ENCODE data around the gene UCN3. TPM values are rescaled to one million over a fixed set of nuclear protein-coding genes. Genes with fewer than 3 reads are reported as not detected.
"Not testable (repeated sequence)": the region's sequence is repeated elsewhere in the genome, so short reads cannot be mapped to it uniquely, and the experiment has no call there.

UCN3 gene
- polyA plus RNA-seq, 3 donors, result not detected

GRCh38 chr10:5404208-5405041 lies 39.7 kb downstream of the UCN3 start, which contains the start of gene TUBAL3:
Gene TUBAL3, minus strand, starts transcription at chr10:5404828. Its CDS starts 36 bp downstream, at chr10:5404792.
- no peaks in the 10 kb centered on the region for H4K20me1 ChIP-seq (ENCODE audit: insufficient read depth, low read length)
- no peak for TF ChIP-seq CTCF (IDR thresholded peaks at IDR 0.05)
- no peak for DNase-seq
- Mint-ChIP-seq H3K4me3 (no peak within 1 kb of the TSS), H3K4me1 (no peaks in the 10 kb centered on the region), H3K27me3 (ENCODE audit: low read depth in 3 of 3) (peaks cover 0 to 2% (median 0%) of the 10 kb centered on the region in 3 donors), H3K27ac (no peak within 1 kb of the TSS), H3K9me3 (peaks cover 0 to 5% (median 0%) of the 10 kb centered on the region in 7 donors), H3K36me3 (no peaks in the 10 kb centered on the region)
- no peak within 1 kb of the TSS for H3K9ac ChIP-seq (ENCODE audit: insufficient read depth, low read length, poor library complexity, severe bottlenecking)
- no peak within 1 kb of the TSS for H3K27ac ChIP-seq (ENCODE audit: low read depth in 1 of 2, low read length in 2 of 2)
- no peaks in the 10 kb centered on the region for H3K36me3 ChIP-seq (replicated peaks in 1 of 2; ENCODE audit: control insufficient read depth in 1 of 2, insufficient read depth in 2 of 2, low read length in 2 of 2)
- intact Hi-C loops (cut with micrococcal nuclease), result no loop called here
- H3K9me3 ChIP-seq (replicated peaks in 1 of 2; ENCODE audit: control insufficient read depth in 1 of 2, insufficient read depth in 1 of 2, low read length in 2 of 2), result no peaks in the 10 kb centered on the region
- no peaks in the 10 kb centered on the region for H3K79me2 ChIP-seq (ENCODE audit: insufficient read depth, low read length)
- no peaks in the 10 kb centered on the region for H3K27me3 ChIP-seq (ENCODE audit: control insufficient read depth in 2 of 2, insufficient read depth in 2 of 2, low read length in 2 of 2)
- 40% methylated on average over 1 of the region's 8 CpGs for WGBS (ENCODE audit: insufficient coverage)
- H3K4me2 ChIP-seq (replicated peaks; ENCODE audit: extremely low read depth, low read length, poor library complexity, severe bottlenecking), result no peak within 1 kb of the TSS
- H3K4me1 ChIP-seq (ENCODE audit: control insufficient read depth in 1 of 2, insufficient read depth in 2 of 2, low read length in 2 of 2), result no peaks in the 10 kb centered on the region
- H2AFZ ChIP-seq (ENCODE audit: insufficient read depth, low read depth, low read length, poor library complexity, severe bottlenecking), result no peak within 1 kb of the TSS
- H3K4me3 ChIP-seq (replicated peaks in 1 of 3; ENCODE audit: low read depth in 2 of 3, low read length in 3 of 3), result no peak within 1 kb of the TSS

DNA sequence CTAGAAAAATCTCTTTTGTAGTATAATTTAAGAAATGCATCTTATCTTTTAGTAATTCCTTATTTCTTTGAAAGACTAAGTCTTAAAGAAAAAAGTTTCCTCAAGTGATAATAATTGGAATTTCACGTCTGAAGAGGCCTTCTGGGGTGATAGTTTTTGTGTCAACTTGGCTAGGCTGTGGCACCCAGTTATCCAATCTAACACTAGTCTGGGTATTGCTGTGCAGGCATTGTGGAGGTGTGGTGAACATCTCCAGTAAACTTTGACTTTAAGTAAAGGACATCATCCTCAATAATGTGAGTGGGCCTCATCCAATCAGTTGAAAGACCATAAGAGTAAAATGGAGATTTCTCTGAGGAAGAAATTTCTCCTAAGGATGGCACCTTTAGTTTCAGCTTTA lies 42.2 kb downstream of the UCN3 start:
- Histone ChIP-seq H3K4me1 (ENCODE audit: control insufficient read depth in 1 of 2, insufficient read depth in 2 of 2, low read length in 2 of 2) (peaks cover under 1 to 1% of the 10 kb centered on the region in 2 donors), H3K27me3 (ENCODE audit: control insufficient read depth in 2 of 2, insufficient read depth in 2 of 2, low read length in 2 of 2) (no peaks in the 10 kb centered on the region), H3K9me3 (replicated peaks in 1 of 2; ENCODE audit: control insufficient read depth in 1 of 2, insufficient read depth in 1 of 2, low read length in 2 of 2) (peaks cover 0 to 4% of the 10 kb centered on the region in 2 donors), H4K20me1 (ENCODE audit: insufficient read depth, low read length) (no peaks in the 10 kb centered on the region), H2AFZ (ENCODE audit: insufficient read depth, low read depth, low read length, poor library complexity, severe bottlenecking) (no peak overlapping the region), H3K36me3 (replicated peaks in 1 of 2; ENCODE audit: control insufficient read depth in 1 of 2, insufficient read depth in 2 of 2, low read length in 2 of 2) (no peaks in the 10 kb centered on the region), H3K4me3 (replicated peaks in 1 of 3; ENCODE audit: low read depth in 2 of 3, low read length in 3 of 3) (no peak overlapping the region), H3K27ac (ENCODE audit: low read depth in 1 of 2, low read length in 2 of 2) (no peak overlapping the region), H3K4me2 (replicated peaks; ENCODE audit: extremely low read depth, low read length, poor library complexity, severe bottlenecking) (no peak overlapping the region), H3K9ac (ENCODE audit: insufficient read depth, low read length, poor library complexity, severe bottlenecking) (no peak overlapping the region), H3K79me2 (ENCODE audit: insufficient read depth, low read length) (no peaks in the 10 kb centered on the region)
- no peak overlapping the region for H3K4me3 Mint-ChIP-seq
- no CpG with 5 or more reads among the region's 1 CpG for WGBS (ENCODE audit: insufficient coverage)
- H3K27ac Mint-ChIP-seq, result no peak overlapping the region
- TF ChIP-seq CTCF (IDR thresholded peaks at IDR 0.05), result no peak
- intact Hi-C loops (cut with micrococcal nuclease), result no loop called here
- no peak for DNase-seq
- H3K27me3 Mint-ChIP-seq (ENCODE audit: low read depth in 3 of 3), result peaks cover 0 to 4% (median 2%) of the 10 kb centered on the region in 3 donors
- H3K4me1 Mint-ChIP-seq, result no peaks in the 10 kb centered on the region
- H3K36me3 Mint-ChIP-seq, result no peaks in the 10 kb centered on the region
- H3K9me3 Mint-ChIP-seq, result peaks cover 0 to 10% (median 5%) of the 10 kb centered on the region in 7 donors

GRCh38 chr10:5410787-5411186 lies 46.0 kb downstream of the UCN3 start:
- H2AFZ ChIP-seq (ENCODE audit: insufficient read depth, low read depth, low read length, poor library complexity, severe bottlenecking); H3K27ac ChIP-seq (ENCODE audit: low read depth in 1 of 2, low read length in 2 of 2); H3K9me3 ChIP-seq (replicated peaks in 1 of 2; ENCODE audit: control insufficient read depth in 1 of 2, insufficient read depth in 1 of 2, low read length in 2 of 2); H3K4me1 ChIP-seq (ENCODE audit: control insufficient read depth in 1 of 2, insufficient read depth in 2 of 2, low read length in 2 of 2); H3K9ac ChIP-seq (ENCODE audit: insufficient read depth, low read length, poor library complexity, severe bottlenecking); H4K20me1 ChIP-seq (ENCODE audit: insufficient read depth, low read length); DNase-seq; H3K36me3 ChIP-seq (replicated peaks in 1 of 2; ENCODE audit: control insufficient read depth in 1 of 2, insufficient read depth in 2 of 2, low read length in 2 of 2); H3K36me3 Mint-ChIP-seq; H3K4me1 Mint-ChIP-seq; H3K4me3 ChIP-seq (replicated peaks in 1 of 3; ENCODE audit: low read depth in 2 of 3, low read length in 3 of 3); intact Hi-C loops (cut with micrococcal nuclease); H3K9me3 Mint-ChIP-seq; H3K4me2 ChIP-seq (replicated peaks; ENCODE audit: extremely low read depth, low read length, poor library complexity, severe bottlenecking); H3K4me3 Mint-ChIP-seq; H3K27me3 Mint-ChIP-seq (ENCODE audit: low read depth in 3 of 3); H3K27ac Mint-ChIP-seq; H3K27me3 ChIP-seq (ENCODE audit: control insufficient read depth in 2 of 2, insufficient read depth in 2 of 2, low read length in 2 of 2): not testable (repeated sequence)
- peaks cover 29% of the 10 kb centered on the region for H3K79me2 ChIP-seq (ENCODE audit: insufficient read depth, low read length)
